AG04450 (cell line): ENCODE data around the gene PTMA. TPM values are rescaled to one million over a fixed set of nuclear protein-coding genes. Genes with fewer than 3 reads are reported as not detected.

Experiments used
- CTCF ChIA-PET: fragments of 300-600, 350-600 bp; formaldehyde crosslinking; extraction: SDS; loops from one replicate; lab custom pipeline; 2022; ENCODE audit warnings: antibody characterized with exemption, inconsistent platforms; lab: Charles Lee
- POLR2A ChIA-PET: fragments of 350-600 bp; formaldehyde crosslinking; extraction: SDS; loops from one replicate; lab custom pipeline; 2021; ENCODE audit warnings: antibody characterized with exemption, inconsistent platforms; lab: Yijun Ruan, JAX
- DNase-seq: peaks from one replicate; pipeline ENCODE4 v3.0.0-alpha.2; 2011; ENCODE audit warnings: low read depth, low spot score
- H3K27ac ChIP-seq: one replicate; pipeline ENCODE4 v1.5.1; 2012; ENCODE audit warnings: low read depth, low read length, control low read depth
- H3K27me3 ChIP-seq: one replicate; pipeline ENCODE4 v1.6.0; 2012; ENCODE audit warnings: low read length; ENCODE audit not compliant: control insufficient read depth, insufficient read depth
- H3K4me3 ChIP-seq: 2 replicates; pipeline ENCODE4 v1.5.1; 2011; ENCODE audit warnings: mild to moderate bottlenecking, low read depth, low read length, control low read depth
- H3K9me3 ChIP-seq: 2 replicates; pipeline ENCODE4 v1.5.1; 2012; ENCODE audit warnings: low read length; ENCODE audit not compliant: control insufficient read depth, insufficient read depth
- CTCF ChIP-seq: IDR thresholded peaks from 2 replicates; pipeline ENCODE4 v1.5.1; 2011; ENCODE audit warnings: low read depth, low read length, control low read depth, inconsistent platforms
- polyA plus RNA-seq: library from polyadenylated mRNA; depleted of rRNA; stranded (reverse); fragments of >200 nt; gene quantifications from 2 replicates; pipeline ENCODE4 v1.2.3, GENCODE V29; 2011

The PTMA gene
- polyA plus RNA-seq, 1 experiment = 681 TPM

- DNase-seq = no peak
- no peak for TF ChIP-seq CTCF
- Histone ChIP-seq H3K4me3 (no peak overlapping the region), H3K27ac (no peak overlapping the region), H3K9me3 (no peaks in the 10 kb centered on the region), H3K27me3 (no peaks in the 10 kb centered on the region)
- ChIA-PET POLR2A (interaction anchor here (1.4 kb wide), 1 partner anchor 11 kb away, joined by 4 read pairs; no protein-coding TSS in a partner anchor), CTCF (interaction anchor here (0.8 to 1.3 kb wide), 3 partner anchors 14 to 21 kb away, joined by 3 to 8 read pairs (median 5); no protein-coding TSS in a partner anchor)
Measured at GRCh38 chr2:231692847-231693246, 15.5 kb upstream of the PTMA start.

GRCh38 chr2:231693956-231694355, 14.4 kb upstream of the PTMA start:
- no peaks in the 10 kb centered on the region for H3K9me3 ChIP-seq
- no peaks in the 10 kb centered on the region for H3K27me3 ChIP-seq
- no peak for DNase-seq
- H3K27ac ChIP-seq = peak overlapping the region; percentile 11
- TF ChIP-seq CTCF = no peak
- CTCF ChIA-PET = interaction anchor here (1.3 to 2.6 kb wide), 3 partner anchors 9 to 19 kb away, joined by 3 to 12 read pairs (median 5); no protein-coding TSS in a partner anchor
- no peak overlapping the region for H3K4me3 ChIP-seq
- POLR2A ChIA-PET = interaction anchor here (1.4 kb wide), 1 partner anchor 12 kb away, joined by 4 read pairs; no protein-coding TSS in a partner anchor

- POLR2A ChIA-PET = interaction anchor here (1.7 kb wide), 1 partner anchor 12 kb away, joined by 7 read pairs; the partner anchor contains the start of gene PTMA
- Histone ChIP-seq H3K27ac (peak overlapping the region; percentile 39), H3K4me3 (no peak overlapping the region), H3K9me3 (no peaks in the 10 kb centered on the region), H3K27me3 (no peaks in the 10 kb centered on the region)
- no peak for DNase-seq
- CTCF ChIA-PET = interaction anchor here (1.4 to 1.6 kb wide), 3 partner anchors 9 to 22 kb away, joined by 3 to 6 read pairs (median 3); no protein-coding TSS in a partner anchor
- TF ChIP-seq CTCF = no peak
Measured at GRCh38 chr2:231696004-231696367, 12.3 kb upstream of the PTMA start.

- H3K9me3 ChIP-seq = no peaks in the 10 kb centered on the region; the same call in 1 of the 2 replicates
- ChIA-PET POLR2A (no interaction called here), CTCF (interaction anchor here (1.2 to 3.1 kb wide), 4 partner anchors 12 to 24 kb away, joined by 3 to 14 read pairs (median 6); no protein-coding TSS in a partner anchor)
- no peak for DNase-seq
- H3K27me3 ChIP-seq = no peaks in the 10 kb centered on the region
- H3K27ac ChIP-seq = no peak overlapping the region
- no peak for TF ChIP-seq CTCF
- no peak overlapping the region for H3K4me3 ChIP-seq
Measured at GRCh38 chr2:231699006-231699405, 9.3 kb upstream of the PTMA start.
